ENCODE data around the gene GTPBP1. TPM values are rescaled to one million over a fixed set of nuclear protein-coding genes. Genes with fewer than 3 reads are reported as not detected.

GTPBP1 gene
- total RNA-seq, 1 experiment from 2014 or later = 54.9 TPM

Small RNAs within 50 kb of the gene (small RNA-seq; reads per million reads assigned to genes)
- gene AL021707.8 = not detected

Other genes starting within 250 kb of the GTPBP1 start
- gene KDELR3, start 237.8 kb upstream of the GTPBP1 start, total RNA-seq (2014; rRNA removed; shearing (Covaris generic)) = 20.0 and 31.4 TPM in 2 replicates
- gene DDX17, start 199.6 kb upstream of the GTPBP1 start, total RNA-seq (2014; rRNA removed; shearing (Covaris generic)) = 630 and 723 TPM in 2 replicates
- not detected in 2 replicates for gene DMC1, start 135.8 kb upstream of the GTPBP1 start, total RNA-seq (2014; rRNA removed; shearing (Covaris generic))
- gene FAM227A, start 49.6 kb upstream of the GTPBP1 start, total RNA-seq (2014; rRNA removed; shearing (Covaris generic)) = 1.5 and 2.7 TPM in 2 replicates
- 7.3 and 10.5 TPM in 2 replicates for gene CBY1, start 49.3 kb upstream of the GTPBP1 start, total RNA-seq (2014; rRNA removed; shearing (Covaris generic))
- 46.4 and 46.5 TPM in 2 replicates for gene TOMM22, start 24.0 kb upstream of the GTPBP1 start, total RNA-seq (2014; rRNA removed; shearing (Covaris generic))
- 60.5 and 79.2 TPM in 2 replicates for gene JOSD1, start 5.0 kb upstream of the GTPBP1 start, total RNA-seq (2014; rRNA removed; shearing (Covaris generic))
- gene SUN2, start 50.1 kb downstream of the GTPBP1 start, total RNA-seq (2014; rRNA removed; shearing (Covaris generic)) = 101 and 110 TPM in 2 replicates
- 11.3 and 14.4 TPM in 2 replicates for gene DNAL4, start 88.2 kb downstream of the GTPBP1 start, total RNA-seq (2014; rRNA removed; shearing (Covaris generic))
- gene NPTXR, start 138.1 kb downstream of the GTPBP1 start, total RNA-seq (2014; rRNA removed; shearing (Covaris generic)) = 0.03 and 0.70 TPM in 2 replicates
- 10.8 and 12.3 TPM in 2 replicates for gene CBX6, start 166.3 kb downstream of the GTPBP1 start, total RNA-seq (2014; rRNA removed; shearing (Covaris generic))